ENCODE results near the gene SPPL2C.
"Not testable (repeated sequence)": the region's sequence is repeated elsewhere in the genome, so short reads cannot be mapped to it uniquely, and the experiment has no call there.

SPPL2C gene

GRCh38 chr17:45850011-45850410 is 5.3 kb downstream of the SPPL2C start:
- DNase-seq (ENCODE audit: low read depth) = no peak

- no peak for DNase-seq (ENCODE audit: low read depth)
Measured at GRCh38 chr17:45850468-45850867, 5.8 kb downstream of the SPPL2C start.

GRCh38 chr17:45851022-45851421 is 6.3 kb downstream of the SPPL2C start:
- no peak for DNase-seq (ENCODE audit: low read depth)

GRCh38 chr17:45851464-45851863 is 6.8 kb downstream of the SPPL2C start:
- no peak for DNase-seq (ENCODE audit: low read depth)

GRCh38 chr17:45851873-45852272 is 7.2 kb downstream of the SPPL2C start:
- DNase-seq (ENCODE audit: low read depth) = no peak

GRCh38 chr17:45852535-45853297 is 8.0 kb downstream of the SPPL2C start:
- peak; percentile 39 for DNase-seq (ENCODE audit: low read depth)

GRCh38 chr17:45854209-45854608 is 9.5 kb downstream of the SPPL2C start:
- DNase-seq (ENCODE audit: low read depth) = no peak

GRCh38 chr17:45855691-45856336 is 11.1 kb downstream of the SPPL2C start:
- DNase-seq (ENCODE audit: low read depth) = no peak

GRCh38 chr17:45857977-45858708 is 13.5 kb downstream of the SPPL2C start:
- no peak for DNase-seq (ENCODE audit: low read depth)

- DNase-seq (ENCODE audit: low read depth) = no peak
Measured at GRCh38 chr17:45861165-45861564, 16.5 kb downstream of the SPPL2C start.

GRCh38 chr17:45862127-45862526 is 17.4 kb downstream of the SPPL2C start:
- not testable (repeated sequence) for DNase-seq (ENCODE audit: low read depth)

GRCh38 chr17:45863857-45864654 is 19.4 kb downstream of the SPPL2C start:
- DNase-seq (ENCODE audit: low read depth) = no peak

- no peak for DNase-seq (ENCODE audit: low read depth)
Measured at GRCh38 chr17:45867171-45867570, 22.5 kb downstream of the SPPL2C start.

- DNase-seq (ENCODE audit: low read depth) = no peak
Measured at GRCh38 chr17:45867702-45868101, 23.0 kb downstream of the SPPL2C start.

- no peak for DNase-seq (ENCODE audit: low read depth)
Measured at GRCh38 chr17:45868276-45868675, 23.6 kb downstream of the SPPL2C start.

GRCh38 chr17:45869676-45870341 is 25.1 kb downstream of the SPPL2C start:
- no peak for DNase-seq (ENCODE audit: low read depth)

- no peak for DNase-seq (ENCODE audit: low read depth)
Measured at GRCh38 chr17:45870342-45870974, 25.8 kb downstream of the SPPL2C start.

GRCh38 chr17:45871718-45872117 is 27.0 kb downstream of the SPPL2C start:
- no peak for DNase-seq (ENCODE audit: low read depth)

- DNase-seq (ENCODE audit: low read depth) = no peak
Measured at GRCh38 chr17:45873728-45874127, 29.0 kb downstream of the SPPL2C start.

- no peak for DNase-seq (ENCODE audit: low read depth)
Measured at GRCh38 chr17:45874151-45874550, 29.5 kb downstream of the SPPL2C start.

- no peak for DNase-seq (ENCODE audit: low read depth)
Measured at GRCh38 chr17:45876539-45876938, 31.9 kb downstream of the SPPL2C start.
